ENCODE data around the gene MVB12B. TPM values are rescaled to one million over a fixed set of nuclear protein-coding genes. Genes with fewer than 3 reads are reported as not detected.

Gene MVB12B
- total RNA-seq, 4 donors from 2014 or later: 8.5 to 13.0 (median 10.5) TPM

GRCh38 chr9:126397056-126397455 lies 70.4 kb downstream of the MVB12B start:
- TF ChIP-seq CTCF (IDR thresholded peaks at IDR 0.05; ENCODE audit: low read depth): no peak

- no peak for TF ChIP-seq CTCF (IDR thresholded peaks at IDR 0.05; ENCODE audit: low read depth)
Observed at GRCh38 chr9:126398403-126399058, 71.9 kb downstream of the MVB12B start.

GRCh38 chr9:126399251-126399650 lies 72.6 kb downstream of the MVB12B start:
- TF ChIP-seq CTCF (IDR thresholded peaks at IDR 0.05; ENCODE audit: low read depth): no peak

GRCh38 chr9:126399789-126400188 lies 73.2 kb downstream of the MVB12B start:
- no peak for TF ChIP-seq CTCF (IDR thresholded peaks at IDR 0.05; ENCODE audit: low read depth)

- no peak for TF ChIP-seq CTCF (IDR thresholded peaks at IDR 0.05; ENCODE audit: low read depth)
Observed at GRCh38 chr9:126400571-126400970, 73.9 kb downstream of the MVB12B start.

- TF ChIP-seq CTCF (IDR thresholded peaks at IDR 0.05; ENCODE audit: low read depth): no peak
Observed at GRCh38 chr9:126401107-126401506, 74.5 kb downstream of the MVB12B start.

GRCh38 chr9:126401581-126401980 lies 75.0 kb downstream of the MVB12B start:
- TF ChIP-seq CTCF (IDR thresholded peaks at IDR 0.05; ENCODE audit: low read depth): no peak
